Measurements from ENCODE around the gene MED16.
"Not testable (repeated sequence)": the region's sequence is repeated elsewhere in the genome, so short reads cannot be mapped to it uniquely, and the experiment has no call there.

Gene MED16

GRCh38 chr19:823565-824121, 69.3 kb downstream of the MED16 start:
- DNase-seq: no peak

GRCh38 chr19:821825-822503, 71.0 kb downstream of the MED16 start, which contains the start of gene PLPPR3:
PLPPR3 (minus strand) TSS chr19:821955; CDS start chr19:821559, 396 bp downstream.
- DNase-seq: no peak

GRCh38 chr19:821231-821824, 71.7 kb downstream of the MED16 start:
- DNase-seq: no peak

- DNase-seq: not testable (repeated sequence)
Measured at GRCh38 chr19:820212-820611, 72.8 kb downstream of the MED16 start.
